Ectodermal cell (in vitro differentiated cells): Measurements from ENCODE around the gene RPL32.
A peak's percentile ranks its signal among the peaks of the same experiment; 100 is the strongest.

ENCODE experiments used
- H3K27ac ChIP-seq: 2 replicates; pipeline ENCODE4 v1.7.0; 2013; ENCODE audit warnings: mild to moderate bottlenecking, low read depth, low read length; ENCODE audit not compliant: insufficient read depth, poor library complexity, severe bottlenecking
- H3K27me3 ChIP-seq: 2 replicates; pipeline ENCODE4 v1.7.0; 2013; ENCODE audit warnings: mild to moderate bottlenecking, low read length; ENCODE audit not compliant: insufficient read depth, control insufficient read depth, poor library complexity, severe bottlenecking
- H3K36me3 ChIP-seq: one replicate; pipeline ENCODE4 v1.7.0; 2013; ENCODE audit warnings: low read length; ENCODE audit not compliant: control insufficient read depth, insufficient read depth
- H3K4me1 ChIP-seq: one replicate; pipeline ENCODE4 v1.7.0; 2013; ENCODE audit warnings: low read length; ENCODE audit not compliant: control insufficient read depth, insufficient read depth
- H3K4me3 ChIP-seq: 2 replicates; pipeline ENCODE4 v1.7.0; 2013; ENCODE audit warnings: low read depth, low read length, control low read depth; ENCODE audit not compliant: insufficient read depth
- H3K9me3 ChIP-seq: 2 replicates; pipeline ENCODE4 v1.7.0; 2013; ENCODE audit warnings: mild to moderate bottlenecking, low read length, moderate library complexity; ENCODE audit not compliant: control insufficient read depth
- WGBS, 2 experiments: methylation state at CpG; one replicate each; pipeline ENCODE4 v1.1.7; 2013; ENCODE audit warnings: missing lambda C conversion rate in 2 of 2; 5-methylcytosine and 5-hydroxymethylcytosine counted together

RPL32 gene

GRCh38 chr3:12809435-12809834, 31.9 kb downstream of the RPL32 start:
- no peaks in the 10 kb centered on the region for H3K27me3 ChIP-seq
- H3K27ac ChIP-seq, result no peak overlapping the region
- no peaks in the 10 kb centered on the region for H3K36me3 ChIP-seq
- no peaks in the 10 kb centered on the region for H3K9me3 ChIP-seq
- peaks cover 4% of the 10 kb centered on the region for H3K4me1 ChIP-seq
- 88 to 90% methylated on average over 5 of the region's 5 CpGs for WGBS, 2 experiments
- peak overlapping the region; percentile 51 for H3K4me3 ChIP-seq

GRCh38 chr3:12809001-12809400, 32.4 kb downstream of the RPL32 start:
- Histone ChIP-seq H3K4me1 (peaks cover 4% of the 10 kb centered on the region), H3K27me3 (no peaks in the 10 kb centered on the region), H3K36me3 (no peaks in the 10 kb centered on the region), H3K4me3 (no peak overlapping the region), H3K9me3 (no peaks in the 10 kb centered on the region), H3K27ac (no peak overlapping the region)
- 91 to 94% methylated on average over 3 of the region's 3 CpGs for WGBS, 2 experiments

GRCh38 chr3:12808587-12808986, 32.8 kb downstream of the RPL32 start:
- peaks cover 4% of the 10 kb centered on the region for H3K4me1 ChIP-seq
- whole genome bisulfite sequencing, 2 experiments, result 83 to 86% methylated on average over 2 of the region's 2 CpGs
- H3K36me3 ChIP-seq, result no peaks in the 10 kb centered on the region

GRCh38 chr3:12807601-12808359, 33.6 kb downstream of the RPL32 start:
- no peaks in the 10 kb centered on the region for H3K9me3 ChIP-seq
- no peak overlapping the region for H3K4me3 ChIP-seq
- H3K27me3 ChIP-seq, result no peaks in the 10 kb centered on the region
- H3K27ac ChIP-seq, result no peak overlapping the region
- peaks cover 4% of the 10 kb centered on the region for H3K4me1 ChIP-seq
- no peaks in the 10 kb centered on the region for H3K36me3 ChIP-seq
- 89 to 92% methylated on average over 7 of the region's 7 CpGs for WGBS, 2 experiments

More at GRCh38 chr3:12808587-12808986, 32.8 kb downstream of the RPL32 start:
- Histone ChIP-seq H3K27ac (no peak overlapping the region), H3K4me3 (no peak overlapping the region), H3K27me3 (no peaks in the 10 kb centered on the region), H3K9me3 (no peaks in the 10 kb centered on the region)

- Histone ChIP-seq H3K4me3 (no peak overlapping the region), H3K36me3 (no peaks in the 10 kb centered on the region), H3K4me1 (peaks cover 4% of the 10 kb centered on the region), H3K27ac (no peak overlapping the region), H3K27me3 (no peaks in the 10 kb centered on the region), H3K9me3 (no peaks in the 10 kb centered on the region)
- 93 to 95% methylated on average over 9 of the region's 9 CpGs for WGBS, 2 experiments
Measured at GRCh38 chr3:12807066-12807465, 34.3 kb downstream of the RPL32 start.

- WGBS, 2 experiments, result 94 to 98% methylated on average over 12 of the region's 12 CpGs
- Histone ChIP-seq H3K4me1 (no peaks in the 10 kb centered on the region), H3K36me3 (no peaks in the 10 kb centered on the region), H3K27me3 (no peaks in the 10 kb centered on the region), H3K27ac (no peak overlapping the region), H3K9me3 (no peaks in the 10 kb centered on the region), H3K4me3 (no peak overlapping the region)
Measured at GRCh38 chr3:12803371-12803770, 38.0 kb downstream of the RPL32 start.

- Histone ChIP-seq H3K36me3 (no peaks in the 10 kb centered on the region), H3K27me3 (peaks cover 3% of the 10 kb centered on the region), H3K27ac (no peak overlapping the region), H3K9me3 (no peaks in the 10 kb centered on the region), H3K4me3 (no peak overlapping the region), H3K4me1 (no peaks in the 10 kb centered on the region)
- 92% methylated on average over 7 of the region's 7 CpGs for WGBS, 2 experiments
Measured at GRCh38 chr3:12799525-12800440, 41.6 kb downstream of the RPL32 start.

GRCh38 chr3:12798559-12799179, 42.7 kb downstream of the RPL32 start:
- no peak overlapping the region for H3K4me3 ChIP-seq
- H3K27me3 ChIP-seq, result peaks cover 3% of the 10 kb centered on the region
- no peak overlapping the region for H3K27ac ChIP-seq
- no peaks in the 10 kb centered on the region for H3K36me3 ChIP-seq
- H3K4me1 ChIP-seq, result no peaks in the 10 kb centered on the region
- 90 to 91% methylated on average over 12 of the region's 12 CpGs for WGBS, 2 experiments
- no peaks in the 10 kb centered on the region for H3K9me3 ChIP-seq

GRCh38 chr3:12797892-12798558, 43.3 kb downstream of the RPL32 start:
- Histone ChIP-seq H3K4me1 (no peaks in the 10 kb centered on the region), H3K36me3 (no peaks in the 10 kb centered on the region), H3K9me3 (no peaks in the 10 kb centered on the region), H3K27ac (no peak overlapping the region), H3K27me3 (peaks cover 3% of the 10 kb centered on the region), H3K4me3 (no peak overlapping the region)
- 88 to 92% methylated on average over 8 of the region's 8 CpGs for WGBS, 2 experiments
